Esophagus muscularis mucosa (tissue), 4 donors: Measurements from ENCODE around the gene DHCR24. TPM values are rescaled to one million over a fixed set of nuclear protein-coding genes. Genes with fewer than 3 reads are reported as not detected.

ENCODE experiments used
- DNase-seq: peaks from one replicate; pipeline ENCODE4 v3.0.0-alpha.2; 2017; ENCODE audit errors: extremely low spot score
- H3K27ac ChIP-seq, 4 donors: fragments of 200-600 bp; sonication (generic); replicated peaks in 1 of 4; 1 replicate in 3 of 4; 2 replicates in 1 of 4; pipeline ENCODE4 v1.5.1; 2016 to 2019; ENCODE audit warnings: mild to moderate bottlenecking in 1 of 4
- H3K27me3 ChIP-seq, 4 donors: fragments of 200-600 bp; sonication (generic); one replicate each; pipeline versions ENCODE4 v1.5.1 to v1.6.0; 2016 to 2019
- H3K36me3 ChIP-seq, 4 donors: fragments of 200-600 bp; sonication (generic); one replicate each; pipeline ENCODE4 v1.5.1; 2016 to 2019
- H3K4me1 ChIP-seq, 4 donors: fragments of 200-600 bp; sonication (generic); one replicate each; pipeline ENCODE4 v1.5.1; 2016 to 2019
- H3K4me3 ChIP-seq, 4 donors: fragments of 200-600 bp; sonication (generic); 1 replicate in 2 of 4; 2 replicates in 2 of 4; pipeline ENCODE4 v1.5.1; 2016 to 2019; ENCODE audit warnings: mild to moderate bottlenecking in 4 of 4, moderate library complexity in 1 of 4
- H3K9me3 ChIP-seq, 4 donors: fragments of 200-600 bp; sonication (generic); 1 replicate in 3 of 4; 2 replicates in 1 of 4; pipeline ENCODE4 v1.5.1; 2016 to 2019
- CTCF ChIP-seq, 3 experiments: fragments of 200-600 bp in 2 of 3; fragments of 450-650 bp in 1 of 3; sonication (generic) in 2 of 3; IDR thresholded peaks; one replicate each; pipeline ENCODE4 v1.5.1; 2017 to 2019; ENCODE audit warnings: antibody characterized with exemption in 3 of 3, mild to moderate bottlenecking in 2 of 3, moderate library complexity in 1 of 3
- EP300 ChIP-seq: sonication (generic); formaldehyde crosslinking; IDR thresholded peaks from one replicate; pipeline ENCODE4 v1.6.1; 2017; ENCODE audit warnings: antibody characterized with exemption
- POLR2A ChIP-seq: fragments of 450-650 bp; IDR thresholded peaks from one replicate; pipeline ENCODE4 v1.6.1; 2017; ENCODE audit warnings: antibody characterized with exemption, moderate library complexity, mild to moderate bottlenecking, low read depth
- POLR2AphosphoS5 ChIP-seq, 2 donors: sonication (generic); formaldehyde crosslinking; IDR thresholded peaks; one replicate each; pipeline ENCODE4 v1.6.1; 2017; ENCODE audit warnings: antibody characterized with exemption in 2 of 2
- WGBS: methylation state at CpG from one replicate; pipeline ENCODE4 v1.1.5; 2018; 5-methylcytosine and 5-hydroxymethylcytosine counted together
- intact Hi-C: fragments of 100-400 bp; cut with DNase I; formaldehyde crosslinking; loops from one replicate; pipeline ENCODE4 v1.15.1; 2023
- total RNA-seq, 4 donors: library from RNA; depleted of rRNA; stranded (reverse); fragments of >200 nt; gene quantifications; one replicate each; pipeline versions ENCODE4 v1.1.0 to v1.2.1, GENCODE V29; 2016

DHCR24 gene
- total RNA-seq, 4 donors from 2014 or later, result 10.8 to 16.1 (median 13.1) TPM

- DNase-seq, result no peak
- intact Hi-C loops, result loop anchor here (5.0 to 10.0 kb wide), 3 partner anchors 136 to 736 kb away; no protein-coding TSS in a partner anchor
- Histone ChIP-seq H3K9me3 (no peaks in the 10 kb centered on the region), H3K36me3 (no peaks in the 10 kb centered on the region), H3K27ac (no peak overlapping the region), H3K27me3 (peaks cover 0 to 19% (median 0%) of the 10 kb centered on the region in 4 donors), H3K4me3 (no peak overlapping the region), H3K4me1 (peaks cover 0 to 4% (median 0%) of the 10 kb centered on the region in 4 donors)
- TF ChIP-seq CTCF (IDR thresholded peaks at IDR 0.05) (peak; percentile 65 to 78 (median 77)), POLR2AphosphoS5 (IDR thresholded peaks at IDR 0.05) (no peak)
- 25% methylated on average over 12 of the region's 13 CpGs for WGBS
Measured at GRCh38 chr1:54810153-54810942, 76.6 kb downstream of the DHCR24 start.

GRCh38 chr1:54809496-54810074 lies 77.4 kb downstream of the DHCR24 start:
- H3K9me3 ChIP-seq, result no peaks in the 10 kb centered on the region
- intact Hi-C loops, result loop anchor here (5.0 to 10.0 kb wide), 3 partner anchors 135 to 735 kb away; no protein-coding TSS in a partner anchor
- TF ChIP-seq CTCF (IDR thresholded peaks at IDR 0.05) (no peak), POLR2A (no peak), POLR2AphosphoS5 (IDR thresholded peaks at IDR 0.05) (no peak), EP300 (no peak)
- H3K4me1 ChIP-seq, result peaks cover 0 to 4% (median 0%) of the 10 kb centered on the region in 4 donors
- 57% methylated on average over 3 of the region's 3 CpGs for WGBS
- H3K27ac ChIP-seq, result no peak overlapping the region
- H3K4me3 ChIP-seq, result no peak overlapping the region
- no peaks in the 10 kb centered on the region for H3K36me3 ChIP-seq
- no peak for DNase-seq
- H3K27me3 ChIP-seq, result peaks cover 0 to 27% (median 0%) of the 10 kb centered on the region in 4 donors

GRCh38 chr1:54808443-54809207 lies 78.4 kb downstream of the DHCR24 start:
- H3K36me3 ChIP-seq, result no peaks in the 10 kb centered on the region
- TF ChIP-seq POLR2A (no peak), EP300 (no peak), POLR2AphosphoS5 (IDR thresholded peaks at IDR 0.05) (no peak), CTCF (IDR thresholded peaks at IDR 0.05) (no peak)
- H3K27ac ChIP-seq, result no peak overlapping the region
- 81% methylated on average over 11 of the region's 12 CpGs for WGBS
- no peak for DNase-seq
- H3K27me3 ChIP-seq, result peaks cover 0 to 37% (median 0%) of the 10 kb centered on the region in 4 donors
- intact Hi-C loops, result no loop called here
- no peak overlapping the region for H3K4me3 ChIP-seq
- no peaks in the 10 kb centered on the region for H3K9me3 ChIP-seq
- H3K4me1 ChIP-seq, result peaks cover 0 to 4% (median 0%) of the 10 kb centered on the region in 4 donors

GRCh38 chr1:54807756-54808155 lies 79.2 kb downstream of the DHCR24 start:
- H3K36me3 ChIP-seq, result no peaks in the 10 kb centered on the region
- H3K4me1 ChIP-seq, result peaks cover 0 to 4% (median 0%) of the 10 kb centered on the region in 4 donors
- no peak overlapping the region for H3K4me3 ChIP-seq
- no peak for TF ChIP-seq EP300
- no peak for TF ChIP-seq POLR2A
- no peak for TF ChIP-seq POLR2AphosphoS5 (IDR thresholded peaks at IDR 0.05)
- TF ChIP-seq CTCF (IDR thresholded peaks at IDR 0.05), result no peak
- H3K9me3 ChIP-seq, result no peaks in the 10 kb centered on the region
- no peak overlapping the region for H3K27ac ChIP-seq
- no peak for DNase-seq
- intact Hi-C loops, result no loop called here
- H3K27me3 ChIP-seq, result peaks cover 0 to 45% (median 0%) of the 10 kb centered on the region in 4 donors
- WGBS, result 89% methylated on average over 2 of the region's 7 CpGs
